Hematopoietic multipotent progenitor cell (in vitro differentiated cells): Measurements from ENCODE around the gene MED16. TPM values are rescaled to one million over a fixed set of nuclear protein-coding genes. Genes with fewer than 3 reads are reported as not detected.

Experiments
- DNase-seq, 3 donors: peaks; one replicate each; pipeline ENCODE4 v3.0.0-alpha.2; 2011 to 2015; ENCODE audit warnings: low read depth in 2 of 3, low spot score in 2 of 3
- total RNA-seq: library from RNA; depleted of rRNA; stranded (reverse); fragments of >200 nt; gene quantifications from one replicate; pipeline ENCODE4 v1.2.3, GENCODE V29; 2012

MED16 gene
- total RNA-seq, 1 donor = 78.4 TPM

- no peak for DNase-seq
These were observed 17.6 kb downstream of the MED16 start for GRCh38 chr19:875265-875879.

GRCh38 chr19:873561-874041 is 19.4 kb downstream of the MED16 start:
- DNase-seq = no peak

DNA sequence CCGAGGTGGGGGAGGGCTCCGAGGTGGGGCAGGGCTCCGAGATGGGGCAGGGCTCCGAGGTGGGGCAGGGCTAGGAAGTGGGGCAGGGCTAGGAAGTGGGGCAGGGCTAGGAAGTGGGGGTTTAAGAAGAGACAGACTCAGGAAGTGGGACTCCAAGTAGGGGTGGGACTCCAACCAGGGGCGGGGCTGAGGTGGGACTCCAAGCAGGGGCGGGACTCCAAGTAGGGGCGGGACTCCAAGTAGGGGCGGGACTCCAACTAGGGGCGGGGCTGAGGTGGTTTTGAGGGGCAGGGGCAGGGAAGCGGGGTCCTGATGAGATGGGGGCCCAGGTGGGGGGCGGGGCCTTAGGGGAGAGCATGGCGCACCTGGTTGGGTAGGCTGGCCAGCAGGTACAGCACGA is 19.9 kb downstream of the MED16 start:
- peak in 2 of 3 donors; percentile 82 for DNase-seq

DNA sequence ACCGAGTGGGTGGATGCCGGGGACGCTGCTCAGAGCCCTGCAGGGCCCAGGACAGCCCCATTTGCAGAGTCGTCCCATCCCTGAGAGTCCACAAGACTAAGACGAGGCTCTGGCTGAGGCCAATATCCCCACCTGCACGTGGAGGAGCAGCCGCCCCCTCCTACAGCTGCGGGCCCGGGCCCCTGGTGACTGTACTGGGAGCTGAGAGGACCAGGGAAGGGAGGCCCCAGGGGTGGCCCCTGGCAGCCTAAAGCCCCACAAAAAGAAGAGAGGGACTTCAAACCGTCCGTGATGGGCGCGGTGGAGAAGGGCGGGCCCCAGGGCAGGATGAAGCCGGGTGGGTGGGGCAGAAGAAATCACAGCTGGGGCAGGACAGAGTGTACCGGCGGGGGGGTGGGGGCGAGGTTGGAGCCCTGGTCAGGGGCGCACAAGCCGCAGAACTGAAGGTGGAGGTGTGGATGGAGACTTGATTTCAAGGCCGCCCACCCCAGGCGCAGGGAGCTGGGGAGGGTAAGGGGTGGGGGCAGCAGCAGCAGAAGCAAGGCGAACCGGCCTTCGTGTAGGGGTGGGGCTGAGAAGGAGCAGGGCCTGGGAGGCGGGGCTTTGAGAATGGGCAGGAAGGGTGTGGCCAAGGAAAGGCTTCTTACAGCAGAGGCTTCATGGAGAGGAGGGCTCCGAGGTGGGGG is 20.6 kb downstream of the MED16 start:
- DNase-seq = peak in 2 of 3 donors; percentile 86 to 90

DNA sequence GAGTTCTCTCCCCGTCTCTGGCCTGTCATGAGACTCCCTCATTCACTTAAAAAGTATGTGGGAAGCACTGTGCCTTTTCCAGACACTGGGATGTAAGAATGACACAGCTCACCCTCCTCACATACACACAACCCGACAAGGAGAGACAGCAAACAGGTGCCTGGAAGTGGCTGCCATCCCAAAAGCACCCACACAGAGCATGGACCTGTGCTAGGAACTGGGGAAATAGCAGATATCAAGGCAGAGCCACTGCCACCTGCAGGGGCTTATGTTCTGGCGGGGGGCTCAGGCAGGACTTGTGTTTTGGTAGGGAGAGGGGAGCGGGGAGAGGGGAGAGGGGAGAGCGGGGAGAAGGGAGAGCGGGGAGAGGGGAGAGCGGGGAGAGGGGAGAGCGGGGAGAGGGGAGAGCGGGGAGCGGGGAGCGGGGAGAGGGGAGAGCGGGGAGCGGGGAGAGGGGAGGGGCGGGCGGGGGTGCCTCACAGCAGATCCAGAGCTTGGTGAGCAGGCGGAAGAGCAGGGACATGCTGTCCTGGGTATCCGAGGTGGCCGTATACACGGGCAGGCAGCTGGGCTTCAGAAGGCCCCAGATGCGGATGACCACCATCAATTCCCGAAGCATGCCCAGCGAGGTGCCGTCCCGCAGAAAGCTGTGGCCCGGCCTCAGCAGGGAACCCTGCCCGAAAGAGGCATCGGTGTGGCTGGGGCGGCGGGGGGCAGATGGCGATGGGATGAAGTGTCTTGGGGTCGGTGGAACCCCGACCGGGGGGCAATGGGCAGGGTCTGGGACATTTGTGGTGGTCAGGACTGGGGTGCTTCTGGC is 21.3 kb downstream of the MED16 start:
- DNase-seq = no peak

- DNase-seq = no peak
These were observed 22.0 kb downstream of the MED16 start for GRCh38 chr19:870963-871401.

DNA sequence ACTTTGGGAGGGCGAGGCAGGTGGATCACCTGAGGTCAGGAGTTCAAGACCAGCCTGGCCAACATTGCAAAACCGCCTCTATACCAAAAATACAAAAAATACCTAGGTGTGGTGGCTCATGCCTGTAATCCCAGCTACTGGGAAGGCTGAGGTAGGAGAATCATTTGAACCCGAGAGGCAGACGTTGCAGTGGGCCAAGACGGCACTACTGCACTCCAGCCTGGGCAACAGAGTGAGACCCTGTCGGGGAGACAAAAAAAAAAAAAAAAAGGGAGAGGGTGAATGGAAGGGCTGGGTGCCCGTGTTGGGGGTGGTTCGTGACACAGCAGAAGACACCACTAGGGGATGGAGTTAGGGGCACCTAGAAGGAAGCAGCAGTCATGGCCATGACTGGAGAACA is 22.7 kb downstream of the MED16 start:
- DNase-seq = no peak

DNA sequence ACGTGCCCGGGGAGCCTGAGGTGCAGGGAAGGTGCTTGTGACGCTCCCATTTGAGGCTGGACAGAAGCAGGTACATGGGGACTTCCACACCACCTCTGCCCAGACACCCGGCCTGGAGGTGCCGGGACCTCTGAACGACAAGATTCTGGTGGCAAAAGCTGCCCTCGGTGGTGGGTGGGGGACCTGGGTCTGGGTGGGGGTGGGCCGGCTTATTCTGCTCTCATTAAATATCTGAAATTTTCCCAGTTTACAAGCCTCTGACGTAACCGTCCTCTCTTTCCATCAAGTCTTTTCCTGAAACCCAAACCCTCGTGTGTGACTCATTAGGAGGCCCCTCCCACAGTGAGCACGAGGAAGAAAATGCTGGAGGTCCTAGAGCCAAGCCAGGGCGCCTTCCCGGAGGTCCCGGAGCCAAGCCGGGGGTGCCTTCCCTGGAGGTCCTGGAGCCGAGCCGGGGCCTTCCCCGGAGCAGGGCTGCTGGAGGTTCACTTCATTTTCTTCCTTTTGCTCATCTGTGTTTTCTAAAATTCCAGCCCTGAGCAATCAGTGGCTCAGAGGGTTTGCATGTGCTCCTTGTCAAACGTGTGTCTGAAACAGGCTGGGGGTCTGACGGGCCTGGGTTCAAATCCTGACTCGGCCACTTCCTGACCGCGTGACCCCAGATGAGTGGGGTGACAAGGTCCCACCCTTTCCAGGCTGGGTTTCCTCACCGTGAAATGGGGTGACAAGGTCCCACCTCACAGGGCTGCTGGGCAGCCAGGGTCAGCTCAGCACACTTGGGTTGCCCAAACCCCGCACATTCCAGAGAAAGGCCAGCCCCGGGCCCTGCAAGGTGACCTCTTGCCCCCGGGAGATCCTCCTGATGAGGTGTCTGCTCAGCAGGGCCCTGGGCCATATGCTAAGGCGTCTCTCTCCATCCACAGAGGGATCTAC is 23.5 kb downstream of the MED16 start:
- DNase-seq = no peak

DNA sequence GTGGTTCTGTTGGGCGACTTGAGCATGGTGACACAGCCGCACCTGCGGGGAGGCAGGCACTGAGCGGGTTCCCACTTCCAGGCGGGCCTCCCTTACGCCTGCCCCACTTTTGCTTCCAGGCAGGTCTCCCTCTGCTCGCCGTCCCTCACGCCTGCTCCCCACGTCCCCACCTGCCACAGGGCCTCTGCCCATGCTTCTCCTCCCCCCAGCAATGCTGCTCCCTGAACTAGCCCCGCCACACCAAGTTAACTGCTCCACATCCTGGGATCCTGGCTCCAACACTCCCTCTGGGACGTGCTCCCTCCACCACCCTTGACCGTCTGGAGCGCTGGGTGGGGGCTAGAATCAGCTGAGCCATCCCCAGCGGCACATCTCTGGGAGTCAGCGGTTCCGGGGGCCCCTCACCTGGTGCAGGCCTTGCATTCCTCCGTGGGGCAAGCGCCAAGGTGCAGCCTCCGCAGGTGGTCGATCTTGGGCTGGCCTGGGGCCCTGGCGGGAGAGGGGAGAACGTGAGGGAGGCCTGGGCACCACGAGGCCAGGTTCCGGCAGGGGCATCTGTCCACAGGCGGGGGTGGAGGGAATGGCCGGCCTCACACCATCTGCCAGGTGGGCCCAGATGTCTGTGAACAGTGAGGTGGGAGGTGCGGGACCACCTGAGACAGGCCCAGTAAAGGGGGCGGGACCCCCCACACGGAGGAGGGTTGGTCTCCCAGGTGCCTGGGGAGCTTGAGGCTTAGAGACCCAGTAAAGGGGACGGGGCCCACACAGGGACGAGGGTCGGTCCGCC is 24.3 kb downstream of the MED16 start:
- DNase-seq = no peak

DNA sequence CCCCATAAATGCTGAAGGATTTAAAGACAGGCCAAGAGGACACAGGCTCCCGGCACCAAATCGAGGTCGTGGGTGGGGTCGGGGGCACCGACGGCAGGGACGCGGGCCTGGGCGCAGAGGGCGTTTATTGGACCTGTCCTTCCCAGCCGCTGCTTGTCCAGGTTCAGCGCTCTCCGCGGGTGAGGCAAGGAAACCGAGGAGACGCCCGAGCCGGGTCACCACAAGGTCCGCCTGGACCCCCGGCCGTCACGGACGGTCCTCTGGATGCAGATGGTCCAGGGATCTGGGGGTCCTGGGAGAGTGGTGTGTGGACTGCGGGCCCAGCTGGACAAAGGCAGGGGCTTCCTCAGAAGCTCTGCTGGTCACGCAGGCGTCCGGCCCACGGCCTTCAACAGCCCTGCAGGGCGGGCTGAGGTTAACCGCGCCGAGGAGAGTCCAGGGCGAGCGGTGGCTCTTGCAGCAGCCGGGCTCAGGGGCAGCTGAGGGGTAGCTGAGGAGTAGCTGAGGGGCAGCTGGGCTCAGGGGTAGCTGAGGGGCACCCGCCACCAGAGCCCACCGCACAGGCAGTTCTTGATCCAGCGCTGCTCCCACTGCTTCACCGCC is 25.0 kb downstream of the MED16 start:
- no peak for DNase-seq

DNA sequence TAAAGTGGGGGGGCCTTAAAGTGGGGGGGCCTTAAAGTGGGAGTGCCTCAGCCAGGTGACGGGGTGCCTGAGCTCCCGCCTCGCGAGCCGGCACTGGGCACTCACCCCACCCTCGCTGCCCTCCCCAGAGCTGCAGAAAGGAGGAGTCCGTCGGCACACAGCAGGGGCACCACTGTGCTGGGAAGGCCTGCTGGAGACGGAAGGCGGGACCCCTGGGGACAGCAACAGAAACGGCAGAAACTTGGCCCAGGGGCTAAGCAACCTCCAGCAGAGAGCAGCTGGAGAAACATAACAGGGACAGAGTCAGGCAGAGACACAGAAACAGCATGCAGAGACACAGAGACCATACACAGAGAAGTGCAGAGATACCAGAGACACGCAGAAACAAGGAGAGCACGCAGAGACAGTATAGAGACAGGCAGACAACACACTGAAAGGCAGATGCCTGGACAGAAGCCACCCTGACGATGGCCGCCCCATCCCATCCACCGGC is 25.6 kb downstream of the MED16 start:
- DNase-seq = no peak

GRCh38 chr19:866769-867300 is 26.2 kb downstream of the MED16 start:
- DNase-seq = no peak

- DNase-seq = no peak
These were observed 29.7 kb downstream of the MED16 start for GRCh38 chr19:863315-863620.

- DNase-seq = peak; percentile 53 to 90 (median 86)
These were observed 30.2 kb downstream of the MED16 start for GRCh38 chr19:862581-863314.

- DNase-seq = peak; percentile 44 to 89 (median 88)
These were observed 31.0 kb downstream of the MED16 start for GRCh38 chr19:861756-862580.

DNA sequence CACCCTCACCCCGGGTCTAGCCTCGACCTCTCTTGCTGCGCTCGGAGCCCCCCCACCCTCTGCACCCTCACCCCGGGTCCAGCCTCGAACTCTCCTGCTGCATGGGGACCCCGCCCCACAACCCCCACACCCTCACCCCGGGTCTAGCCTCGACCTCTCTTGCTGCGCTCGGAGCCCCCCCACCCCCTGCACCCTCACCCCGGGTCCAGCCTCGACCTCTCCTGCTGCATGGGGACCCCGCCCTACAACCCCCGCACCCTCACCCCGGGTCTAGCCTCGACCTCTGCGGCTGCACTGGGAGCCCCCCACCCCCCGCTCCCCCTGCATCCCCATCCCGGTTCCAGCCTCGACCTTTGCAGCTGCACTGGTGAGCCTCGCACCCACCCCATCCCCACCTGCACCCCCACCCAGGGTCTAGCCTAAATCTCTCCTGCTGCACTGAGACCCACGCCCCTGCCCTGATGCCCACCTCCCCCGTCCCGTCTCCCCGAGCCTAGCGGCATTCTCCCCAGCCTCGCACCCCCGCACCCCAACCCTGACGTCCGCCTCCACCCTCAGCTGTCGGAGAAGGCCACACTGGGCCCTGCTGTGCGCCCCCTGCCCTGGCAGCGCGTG is 31.7 kb downstream of the MED16 start:
- DNase-seq = no peak
